Measurements from ENCODE around the gene NOL6.

Gene NOL6

GRCh38 chr9:33452828-33453271 is 20.9 kb downstream of the NOL6 start:
- peak; percentile 83 for DNase-seq

GRCh38 chr9:33450621-33451146 is 23.0 kb downstream of the NOL6 start:
- DNase-seq, result no peak

DNA sequence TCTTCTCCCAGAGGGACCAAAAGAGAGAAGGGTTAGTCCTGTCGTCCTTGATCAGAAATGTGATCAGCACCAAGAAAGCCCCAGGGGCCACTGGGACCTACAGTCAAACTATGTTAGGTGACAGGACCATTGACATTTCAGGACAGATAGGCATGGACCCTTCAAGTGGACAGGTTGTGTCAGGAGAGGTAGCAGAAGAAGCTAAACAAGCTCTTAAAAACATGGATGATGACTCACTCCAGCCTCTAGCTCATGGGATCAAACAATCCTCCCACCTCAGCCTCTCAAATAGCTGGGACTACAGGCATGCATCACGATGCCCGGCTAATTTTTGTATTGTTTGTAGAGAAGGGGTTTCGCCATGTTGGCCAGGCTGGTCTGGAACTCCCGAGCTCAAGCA is 24.0 kb downstream of the NOL6 start:
- DNase-seq, result no peak

DNA sequence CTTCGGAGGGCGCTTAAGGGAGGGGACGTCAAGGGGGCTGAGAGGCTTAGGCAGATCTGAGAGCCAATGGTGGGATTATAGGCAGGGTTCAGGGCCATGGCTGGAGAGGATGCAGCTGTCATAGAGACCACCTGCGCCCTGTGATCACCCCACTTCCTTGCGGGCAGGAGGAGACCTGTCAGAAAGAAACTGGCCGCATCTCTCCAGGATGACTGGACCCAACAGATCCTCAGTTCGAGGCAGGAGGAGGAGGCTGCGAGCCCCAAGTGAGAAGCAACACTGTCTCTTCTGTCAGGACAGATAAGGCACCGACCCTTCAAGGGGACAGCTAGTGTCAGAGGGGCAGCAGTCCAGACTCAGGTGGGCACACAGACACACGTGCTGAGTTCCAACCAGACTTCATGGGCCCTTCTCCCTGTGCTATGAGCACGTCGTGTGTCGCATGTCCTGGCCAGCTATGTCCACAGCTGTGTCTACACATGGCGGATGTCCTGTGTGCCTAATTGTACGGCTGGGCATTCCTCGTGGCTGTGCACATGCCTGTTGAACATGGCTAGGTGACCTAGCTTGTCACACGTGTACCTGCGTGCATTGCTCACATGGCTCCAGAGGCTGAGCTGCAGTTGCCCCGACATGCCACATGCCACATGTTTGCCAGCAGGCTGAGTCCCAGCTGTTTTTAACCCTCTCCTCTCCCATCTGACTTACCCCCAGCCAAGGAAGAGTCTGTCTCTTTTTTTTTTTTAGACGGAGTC is 25.7 kb downstream of the NOL6 start:
- no peak for DNase-seq

DNA sequence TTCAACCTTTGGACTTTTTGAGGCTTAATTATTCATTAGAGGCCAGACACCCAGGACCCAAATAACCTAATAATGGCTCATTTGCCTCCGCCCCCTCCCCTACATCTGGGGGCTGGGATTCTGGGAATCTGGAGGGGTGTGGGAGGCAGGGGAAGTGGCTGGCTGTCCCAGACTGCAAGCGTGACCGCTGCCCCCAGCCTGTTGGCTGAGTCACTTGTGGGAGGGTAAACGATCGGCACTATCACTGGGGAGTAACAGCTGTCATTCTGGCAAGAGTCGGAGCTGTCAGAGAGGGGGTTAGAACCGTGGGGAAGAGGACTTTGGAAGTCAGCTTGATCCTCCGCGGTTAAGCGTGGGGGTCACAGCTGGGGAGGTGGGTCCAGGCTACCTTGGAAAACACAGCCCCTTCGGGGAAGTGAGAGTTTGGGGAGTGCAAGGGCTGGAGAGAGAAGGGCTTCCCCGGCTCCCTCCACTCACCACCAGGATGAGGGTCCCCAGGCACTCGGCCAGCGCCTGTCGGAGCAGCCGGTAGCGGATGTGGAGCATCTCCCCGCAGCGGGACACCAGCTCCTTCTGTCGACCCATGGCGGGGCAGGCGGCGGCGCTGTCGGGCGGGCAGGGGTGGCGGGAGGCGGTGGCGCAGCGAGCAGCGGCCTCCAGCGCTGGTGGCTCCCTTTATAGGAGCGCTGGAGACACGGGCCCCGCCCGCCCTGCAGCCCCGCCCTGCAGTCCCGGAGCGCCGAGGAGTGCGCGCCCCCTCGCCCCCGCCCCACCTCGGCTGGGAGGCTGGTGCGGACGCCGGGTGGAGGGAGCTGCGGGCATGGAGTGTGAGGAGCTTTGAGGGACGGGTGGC is 26.6 kb downstream of the NOL6 start, which contains the start of gene AQP3:
Gene AQP3 (minus strand): TSS at position 648 of the 853 bp plus-strand sequence. CDS start 63 bp downstream, at position 585.
- DNase-seq, result peak; percentile 87

DNA sequence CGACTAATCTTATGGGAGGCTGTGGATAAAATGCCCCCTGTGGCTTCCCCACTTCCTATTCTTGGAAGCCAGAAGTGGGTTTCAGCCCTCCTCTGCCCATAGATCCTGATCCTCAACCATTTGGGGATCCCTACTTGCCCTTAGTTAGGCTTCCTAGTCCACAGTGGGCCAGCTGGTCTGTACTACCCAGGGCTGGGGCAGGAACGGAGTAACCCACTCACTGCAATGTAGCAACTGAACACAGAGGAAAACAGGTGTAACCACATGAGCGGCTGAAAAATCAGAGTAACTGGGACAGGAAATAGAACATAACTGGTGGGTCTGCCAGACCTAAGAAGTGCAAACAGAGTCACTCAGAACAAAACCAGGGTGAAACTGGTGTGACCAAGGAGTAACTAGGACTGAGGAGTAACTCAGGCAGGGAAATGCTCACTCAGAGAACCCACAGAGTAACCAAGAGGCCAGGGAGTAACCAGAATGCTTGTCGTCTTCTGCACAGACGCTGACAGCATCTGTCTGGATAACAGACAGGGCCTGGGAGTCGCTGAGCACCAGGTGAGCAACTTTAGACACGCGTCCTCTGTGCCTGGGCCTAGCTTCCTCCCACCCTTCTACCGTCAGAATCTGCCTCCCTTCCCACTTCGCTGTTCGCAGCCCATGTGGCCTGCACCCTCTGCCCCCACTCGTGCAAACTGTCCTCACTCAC is 27.3 kb downstream of the NOL6 start:
- peak; percentile 54 for DNase-seq

DNA sequence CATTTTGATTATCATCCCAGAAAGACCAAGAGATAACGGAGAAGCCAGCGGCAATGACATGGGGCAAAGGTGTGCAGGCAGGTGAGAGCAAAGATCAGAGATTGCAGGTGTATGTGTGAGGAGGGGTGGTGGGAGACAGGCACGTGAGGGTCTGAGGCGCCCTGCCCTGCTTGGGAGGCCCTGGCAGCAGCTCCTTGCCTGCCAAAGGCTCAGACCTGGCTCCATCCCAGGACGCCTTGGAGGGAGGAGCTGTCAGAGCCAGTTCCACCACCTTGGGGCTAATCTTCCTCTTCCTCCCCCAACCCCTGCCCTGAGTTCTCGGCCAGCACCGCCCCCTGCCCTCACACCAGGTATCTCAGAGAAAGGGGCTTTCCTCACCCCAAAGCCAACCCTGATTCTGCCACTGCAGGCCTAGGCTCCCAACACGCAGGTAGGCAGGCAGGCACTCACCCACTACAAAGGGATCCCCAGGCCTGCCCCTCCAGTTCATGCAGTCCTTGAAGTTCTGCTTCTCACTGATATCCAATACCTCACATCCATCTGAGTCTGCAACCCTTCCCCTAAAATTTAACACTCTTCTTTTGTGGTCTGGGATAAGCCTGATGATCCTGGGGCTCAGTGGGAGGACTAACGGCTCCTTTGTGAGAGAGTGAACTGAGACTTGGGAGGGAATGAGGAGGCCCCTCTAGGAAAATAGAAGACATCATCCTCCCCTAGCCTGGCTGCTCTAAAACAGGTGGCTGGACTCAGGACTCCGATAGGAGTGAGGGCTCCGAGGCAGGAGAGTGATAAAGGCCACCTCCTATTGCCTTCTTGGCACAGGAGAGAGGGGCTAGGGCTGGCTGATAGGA is 28.1 kb downstream of the NOL6 start:
- DNase-seq, result peak; percentile 76

- no peak for DNase-seq
Observed at GRCh38 chr9:33443464-33444154, 30.1 kb downstream of the NOL6 start.

DNA sequence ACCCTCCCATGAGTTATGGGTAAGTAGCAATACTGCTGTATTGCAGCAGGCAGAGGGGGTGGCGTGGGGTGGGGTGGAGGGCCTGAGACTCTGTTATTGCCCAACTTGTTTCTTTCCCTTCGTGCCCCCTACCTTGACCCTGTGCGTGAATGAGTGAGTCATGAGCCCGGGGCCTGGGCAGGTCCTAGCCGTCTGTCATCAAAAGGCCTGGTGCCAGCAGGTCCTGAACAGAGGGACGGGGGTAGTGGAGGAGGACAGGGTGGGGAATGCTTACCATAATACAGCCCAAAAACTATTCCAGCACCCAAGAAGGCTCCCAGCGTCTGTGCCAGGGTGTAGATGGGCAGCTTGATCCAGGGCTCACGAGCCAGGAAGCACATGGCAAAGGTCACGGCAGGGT is 30.7 kb downstream of the NOL6 start:
- DNase-seq, result no peak

DNA sequence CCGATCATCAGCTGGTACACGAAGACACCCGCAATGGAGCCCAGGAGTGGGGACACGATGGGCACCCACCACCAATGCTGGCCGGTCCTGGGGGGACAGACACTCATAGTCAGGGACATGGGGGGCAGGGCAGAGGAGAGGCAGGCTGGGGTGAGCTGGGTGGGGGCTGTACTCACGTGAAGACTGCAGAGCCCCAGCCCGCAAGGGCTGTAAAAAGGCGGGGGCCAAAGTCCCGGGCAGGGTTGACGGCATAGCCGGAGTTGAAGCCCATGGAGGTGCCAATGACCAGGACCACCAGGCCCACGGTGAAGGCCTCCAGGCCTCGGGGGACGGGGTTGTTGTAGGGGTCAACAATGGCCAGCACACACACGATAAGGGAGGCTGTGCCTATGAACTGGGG is 31.6 kb downstream of the NOL6 start:
- DNase-seq, result no peak

- DNase-seq, result no peak
Observed at GRCh38 chr9:33440609-33441008, 33.1 kb downstream of the NOL6 start.

DNA sequence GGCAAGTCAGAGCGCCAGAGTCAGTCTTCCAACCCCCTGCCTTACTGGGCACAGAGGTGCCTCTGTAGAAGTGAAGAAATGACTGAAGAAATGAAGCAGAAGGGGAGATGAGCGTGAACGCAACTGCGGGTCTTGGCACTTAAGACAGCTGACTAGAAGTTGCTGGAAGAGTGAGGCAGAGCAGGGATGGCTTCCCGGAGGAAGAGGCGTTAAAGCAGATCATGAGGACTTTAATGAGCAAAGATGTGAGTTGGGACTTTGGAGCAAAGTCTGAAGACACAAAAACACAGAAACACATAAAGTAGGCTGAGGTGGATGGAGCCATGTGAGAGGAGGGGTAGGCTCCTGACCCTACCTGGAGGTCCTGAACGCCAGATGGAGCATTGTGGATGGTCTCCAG is 33.5 kb downstream of the NOL6 start:
- no peak for DNase-seq

- no peak for DNase-seq
Observed at GRCh38 chr9:33439731-33440130, 34.0 kb downstream of the NOL6 start.

DNA sequence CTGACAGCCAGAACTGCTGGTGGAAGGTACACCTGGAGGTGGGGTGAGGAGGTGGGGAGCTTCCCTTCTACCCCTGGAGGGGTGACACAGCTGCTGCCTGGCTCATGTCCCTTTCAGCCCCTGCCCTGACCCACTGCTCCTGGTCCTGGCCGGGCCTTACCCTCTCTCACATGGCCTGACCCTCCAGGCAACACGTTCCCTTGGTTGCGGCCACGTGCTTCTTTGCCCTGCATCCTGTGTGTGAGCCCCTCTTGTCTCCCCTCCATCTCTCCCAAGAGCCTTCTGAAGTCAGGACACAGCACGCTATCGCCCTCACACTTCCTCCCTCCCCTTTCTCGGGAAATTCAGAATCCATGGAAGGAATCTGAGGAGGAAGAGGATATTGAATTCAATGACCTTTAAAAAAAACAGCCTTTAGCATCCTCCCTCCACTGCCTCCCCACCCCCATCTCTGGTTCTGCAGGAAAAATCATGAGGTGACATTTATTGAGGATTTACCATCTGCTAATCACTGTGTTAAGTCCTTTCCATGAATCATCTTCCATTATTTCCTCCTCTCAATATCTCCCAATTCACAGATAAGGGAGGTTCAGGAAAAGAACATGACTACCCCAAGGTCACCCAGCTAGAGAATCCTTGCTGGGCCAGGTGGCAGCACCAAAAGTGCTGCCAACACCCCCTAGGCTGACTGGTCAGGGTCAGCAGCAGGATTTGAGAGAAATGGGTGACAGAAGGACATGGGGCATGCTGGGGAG is 34.6 kb downstream of the NOL6 start:
- no peak for DNase-seq

- no peak for DNase-seq
Observed at GRCh38 chr9:33437898-33438297, 35.8 kb downstream of the NOL6 start.

DNA sequence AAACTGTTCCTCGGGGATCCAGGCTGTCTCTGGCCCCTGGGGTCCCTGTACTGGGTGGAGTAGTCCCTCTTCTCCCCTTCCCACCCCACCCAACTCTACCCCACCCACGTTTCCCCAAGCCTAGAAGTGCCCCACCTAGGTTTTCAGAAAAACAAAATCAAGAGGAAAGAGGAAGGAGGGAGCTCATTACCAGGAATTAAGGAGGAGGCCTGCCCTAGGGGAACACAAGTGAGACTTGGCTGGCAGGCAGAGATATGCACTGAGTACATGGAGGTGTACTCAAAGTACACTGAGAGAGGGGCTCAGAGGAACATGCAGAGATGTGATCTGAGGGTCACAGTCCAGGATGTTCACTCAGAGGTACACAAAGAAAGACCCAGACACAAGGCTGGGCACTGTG is 36.5 kb downstream of the NOL6 start:
- DNase-seq, result peak; percentile 42

GRCh38 chr9:33436445-33436844 is 37.3 kb downstream of the NOL6 start:
- DNase-seq, result peak; percentile 13

DNA sequence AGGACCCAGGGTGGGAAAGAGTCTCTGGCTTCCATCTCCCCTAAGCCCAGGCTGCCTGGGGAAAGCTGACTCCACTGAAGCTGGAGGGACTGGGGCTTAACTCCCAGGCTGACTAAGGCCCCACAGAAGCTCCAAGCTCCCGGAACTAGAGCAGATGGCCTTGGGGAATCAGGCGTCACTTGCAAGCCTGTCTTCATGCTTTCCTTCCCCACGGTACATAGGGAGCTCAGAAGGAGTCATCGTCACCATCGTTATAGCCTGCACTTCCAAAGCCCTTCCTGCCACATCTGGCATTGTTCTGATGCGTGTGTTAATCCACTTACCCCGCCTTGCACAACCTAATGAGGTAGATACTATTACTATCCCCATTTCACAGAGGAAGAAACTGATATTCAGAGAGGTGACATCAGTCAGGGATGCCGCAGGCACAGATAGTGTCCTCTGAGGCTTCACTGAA is 37.9 kb downstream of the NOL6 start:
- DNase-seq, result peak; percentile 9

GRCh38 chr9:33434317-33435105 is 39.2 kb downstream of the NOL6 start:
- peak; percentile 1 for DNase-seq

- DNase-seq, result peak; percentile 1
Observed at GRCh38 chr9:33433871-33434270, 39.9 kb downstream of the NOL6 start.

Data from hematopoietic multipotent progenitor cell treated with erythropoietin and hydrocortisone succinate and interleukin-3 and kit ligand, for 6 days (in vitro differentiated cells).